ENCODE results near the gene ABHD16B.

Gene ABHD16B

DNA sequence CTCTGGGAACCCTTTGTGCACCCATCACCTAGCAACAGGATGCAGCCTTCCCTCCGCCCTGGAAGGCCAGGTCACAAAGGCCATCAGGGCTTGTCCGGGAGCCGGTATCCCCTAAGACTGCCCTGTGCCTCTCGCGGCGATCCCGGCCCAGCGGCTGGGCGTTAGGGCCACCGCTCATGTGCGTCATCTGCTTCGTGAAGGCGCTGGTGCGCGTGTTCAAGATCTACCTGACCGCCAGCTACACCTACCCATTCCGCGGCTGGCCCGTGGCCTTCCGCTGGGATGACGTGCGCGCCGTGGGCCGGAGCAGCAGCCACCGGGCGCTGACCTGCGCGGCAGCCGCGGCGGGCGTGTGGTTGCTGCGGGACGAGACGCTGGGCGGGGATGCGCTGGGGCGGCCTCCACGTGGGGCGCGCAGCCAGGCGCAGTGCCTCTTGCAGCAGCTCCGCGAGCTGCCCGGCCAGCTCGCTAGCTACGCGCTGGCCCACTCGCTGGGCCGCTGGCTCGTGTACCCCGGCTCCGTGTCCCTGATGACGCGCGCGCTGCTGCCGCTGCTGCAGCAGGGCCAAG lies at the start of gene ABHD16B:
ABHD16B (plus strand) TSS at position 134 of the 570 bp plus-strand sequence; CDS start at position 177, 43 bp downstream.
- DNase-seq (ENCODE audit: low read depth): no peak

DNA sequence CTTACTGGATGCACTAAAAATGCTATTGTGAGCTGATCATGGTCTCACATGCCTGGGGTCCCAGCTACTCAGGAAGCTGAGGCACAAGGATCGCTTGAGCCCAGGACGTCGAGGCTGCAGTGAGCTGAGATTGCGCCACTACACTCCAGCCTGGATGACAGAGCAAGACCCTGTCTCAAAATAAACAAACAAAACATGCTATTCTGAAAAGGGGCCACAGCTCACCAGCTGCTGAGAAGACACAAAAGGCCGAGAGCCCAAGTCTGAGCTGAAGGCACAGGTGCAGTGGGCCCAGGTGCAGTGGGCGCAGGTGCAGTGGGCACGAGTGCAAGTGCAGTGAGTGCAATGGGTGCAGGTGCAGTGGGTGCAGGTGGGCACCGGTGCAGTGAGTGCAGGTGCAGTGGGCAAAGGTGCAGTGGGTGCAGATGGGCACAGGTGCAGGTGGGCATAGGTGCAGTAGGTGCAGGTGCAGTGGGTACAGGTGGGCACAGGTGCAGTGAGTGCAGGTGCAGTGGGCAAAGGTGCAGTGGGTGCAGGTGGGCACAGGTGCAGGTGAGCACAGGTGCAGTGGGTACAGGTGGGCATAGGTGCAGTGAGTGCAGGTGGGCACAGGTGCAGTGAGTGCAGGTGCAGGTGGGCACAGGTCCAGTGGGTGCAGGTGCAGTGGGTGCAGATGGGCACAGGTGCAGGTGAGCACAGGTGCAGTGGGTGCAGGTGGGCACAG lies 46.2 kb upstream of the ABHD16B start:
- DNase-seq (ENCODE audit: low read depth): no peak

DNA sequence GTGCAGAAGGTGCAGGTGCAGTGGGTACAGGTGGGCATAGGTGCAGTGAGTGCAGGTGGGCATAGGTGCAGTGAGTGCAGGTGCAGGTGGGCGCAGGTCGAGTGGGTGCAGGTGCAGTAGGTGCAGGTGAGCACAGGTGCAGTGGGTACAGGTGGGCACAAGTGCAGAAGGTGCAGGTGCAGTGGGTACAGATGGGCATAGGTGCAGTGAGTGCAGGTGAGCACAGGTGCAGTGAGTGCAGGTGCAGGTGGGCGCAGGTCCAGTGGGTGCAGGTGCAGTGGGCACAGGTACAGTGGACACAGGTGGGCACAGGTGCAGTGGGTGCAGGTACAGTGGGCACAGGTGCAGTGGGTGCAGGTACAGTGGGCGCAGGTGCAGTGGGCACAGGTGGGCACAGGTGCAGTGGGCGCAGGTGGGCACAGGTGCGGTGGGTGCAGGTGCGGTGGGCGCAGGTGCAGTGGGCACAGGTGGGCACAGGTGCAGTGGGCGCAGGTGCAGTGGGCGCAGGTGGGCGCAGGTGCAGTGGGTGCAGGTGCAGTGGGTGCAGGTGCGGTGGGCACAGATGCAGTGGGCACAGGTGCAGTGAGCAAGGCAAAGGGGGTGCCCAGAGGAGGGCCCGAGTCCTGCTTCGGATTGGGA lies 45.6 kb upstream of the ABHD16B start:
- DNase-seq (ENCODE audit: low read depth): no peak

DNA sequence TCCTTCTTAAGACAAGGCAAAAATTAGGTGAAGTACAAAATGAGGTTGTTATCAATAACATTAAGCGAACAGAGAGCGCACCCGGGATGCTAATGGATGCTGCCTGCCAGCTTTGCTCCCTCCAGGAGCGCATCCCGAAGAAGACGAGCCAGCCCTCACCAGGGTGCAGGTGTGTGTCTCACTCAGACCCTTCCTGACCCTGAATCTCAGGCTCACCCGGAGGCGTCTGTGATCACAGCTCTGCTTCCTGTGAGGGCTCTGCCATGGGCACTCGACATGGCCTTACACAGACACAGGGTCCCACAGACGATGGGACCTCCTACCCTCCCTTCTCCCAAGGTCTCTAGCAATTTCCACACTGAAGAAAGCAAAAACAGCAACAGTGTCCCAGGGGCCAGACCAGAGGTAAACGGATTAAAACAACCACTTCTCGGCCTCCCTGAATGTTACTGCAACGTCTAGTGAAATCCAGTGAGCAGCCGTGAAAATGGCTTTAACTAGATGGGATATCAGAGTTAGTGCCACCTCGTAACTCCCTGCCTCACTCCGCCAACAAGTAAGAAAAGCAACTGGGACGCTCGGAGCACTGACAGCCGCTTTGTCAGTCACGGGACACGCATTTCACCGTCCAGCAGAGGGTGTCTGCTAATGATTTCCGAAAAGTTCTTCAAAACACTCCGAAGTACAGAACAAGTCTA lies 41.9 kb upstream of the ABHD16B start:
- DNase-seq (ENCODE audit: low read depth): no peak

DNA sequence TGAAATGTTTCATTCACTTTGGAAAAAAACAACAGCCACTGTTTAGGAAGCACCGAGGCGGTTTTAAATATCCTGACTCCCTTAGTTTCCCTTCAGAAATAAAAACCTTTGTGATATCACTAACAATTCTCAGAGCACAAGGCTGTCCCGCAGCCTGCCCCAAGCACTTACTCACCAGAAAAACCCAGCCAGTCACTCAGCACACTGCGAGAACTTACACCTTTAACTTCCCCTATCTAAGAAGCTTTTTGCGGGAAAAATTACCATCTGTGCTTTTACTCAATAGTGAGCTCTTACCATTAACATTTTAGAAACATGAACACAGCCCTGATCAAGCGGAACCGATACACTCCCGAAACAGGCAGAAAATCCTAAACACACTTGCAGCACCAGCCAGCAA lies 39.5 kb upstream of the ABHD16B start:
- DNase-seq (ENCODE audit: low read depth): no peak

DNA sequence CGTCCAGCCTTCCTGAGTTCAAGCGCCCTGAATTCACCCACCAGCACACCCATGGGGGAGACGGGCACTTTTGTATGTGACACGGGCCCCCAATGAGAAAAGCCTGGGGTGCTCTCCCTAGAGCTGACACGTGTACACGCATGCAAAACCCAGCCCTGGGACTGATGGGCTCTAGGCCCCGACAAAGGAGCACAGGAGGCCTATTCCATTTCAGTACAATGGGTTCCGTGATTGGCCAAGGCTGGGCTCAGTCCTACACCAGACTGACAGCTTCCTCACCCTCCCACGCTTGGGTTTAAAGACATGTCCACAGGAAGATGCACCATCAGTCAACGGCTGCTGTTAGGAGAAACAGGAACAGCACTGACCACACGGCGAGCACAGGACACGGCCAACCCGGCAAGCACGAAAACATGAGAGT lies 39.0 kb upstream of the ABHD16B start:
- DNase-seq (ENCODE audit: low read depth): no peak

DNA sequence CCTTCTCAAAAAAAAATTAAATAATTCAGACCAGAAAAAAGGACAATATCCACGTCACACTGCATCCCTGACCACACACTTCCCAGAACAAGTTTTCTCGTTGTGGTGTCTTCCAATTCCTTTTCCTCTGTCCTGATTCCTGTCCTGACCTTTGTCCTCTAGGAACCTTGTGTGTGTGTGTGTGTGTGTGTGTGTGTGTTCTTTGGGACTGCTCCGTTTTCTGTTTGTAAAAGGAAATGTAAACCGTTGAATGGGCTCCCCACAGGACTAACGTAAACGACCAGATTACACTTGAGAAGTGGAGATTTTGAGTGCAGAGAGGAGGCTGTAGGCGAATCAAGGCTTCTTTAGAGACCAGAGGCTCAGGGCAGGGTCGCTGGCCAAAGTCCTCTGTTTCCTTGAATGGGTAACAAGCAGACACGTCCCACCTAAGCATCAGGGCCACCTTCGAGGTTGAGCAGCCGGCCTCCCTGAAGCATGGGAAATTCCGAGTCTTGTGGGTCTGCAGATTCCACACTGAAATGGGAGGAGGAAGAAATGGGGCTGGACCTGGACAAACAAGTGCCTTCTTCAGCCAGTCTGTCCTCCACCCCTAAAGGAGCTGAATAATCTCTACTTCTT lies 37.5 kb upstream of the ABHD16B start:
- DNase-seq (ENCODE audit: low read depth): no peak

DNA sequence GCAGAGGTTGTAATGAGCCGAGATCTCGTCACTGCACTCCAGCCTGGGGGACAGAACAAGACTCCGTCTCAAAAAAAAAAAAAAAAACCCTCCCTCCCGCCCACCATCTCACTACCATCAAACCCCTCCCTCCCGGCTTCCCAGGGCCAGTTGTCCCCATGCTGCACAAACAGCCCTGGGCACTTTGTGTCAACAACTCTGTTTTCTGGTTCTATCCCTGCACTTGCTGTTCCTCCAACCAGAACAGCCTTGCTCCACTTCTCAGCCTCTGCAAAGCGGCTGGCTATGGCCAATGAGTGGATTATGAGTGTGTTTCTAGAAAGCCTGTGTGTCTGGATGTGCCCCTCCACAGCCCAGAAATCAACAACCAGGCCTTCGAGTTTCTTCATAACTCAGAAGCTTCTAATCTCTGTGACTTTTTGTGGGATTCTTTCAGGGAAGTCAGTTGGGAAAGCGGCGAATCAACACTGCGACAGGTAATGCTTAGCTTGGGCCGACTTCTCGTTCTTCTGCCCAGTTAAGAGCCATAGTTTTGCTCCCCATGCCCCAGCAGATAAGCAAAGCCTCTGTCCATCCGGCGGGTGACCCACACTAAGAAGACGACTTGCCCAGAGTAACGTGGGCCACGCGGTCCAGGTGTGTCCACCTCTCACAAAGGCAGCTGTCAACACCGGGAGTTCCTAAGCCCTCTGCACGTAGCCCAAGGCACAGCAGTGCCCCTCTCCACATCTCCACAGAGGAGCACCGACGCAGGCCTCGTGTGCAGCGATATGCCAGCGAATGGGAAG lies 35.8 kb upstream of the ABHD16B start:
- no peak for DNase-seq (ENCODE audit: low read depth)

DNA sequence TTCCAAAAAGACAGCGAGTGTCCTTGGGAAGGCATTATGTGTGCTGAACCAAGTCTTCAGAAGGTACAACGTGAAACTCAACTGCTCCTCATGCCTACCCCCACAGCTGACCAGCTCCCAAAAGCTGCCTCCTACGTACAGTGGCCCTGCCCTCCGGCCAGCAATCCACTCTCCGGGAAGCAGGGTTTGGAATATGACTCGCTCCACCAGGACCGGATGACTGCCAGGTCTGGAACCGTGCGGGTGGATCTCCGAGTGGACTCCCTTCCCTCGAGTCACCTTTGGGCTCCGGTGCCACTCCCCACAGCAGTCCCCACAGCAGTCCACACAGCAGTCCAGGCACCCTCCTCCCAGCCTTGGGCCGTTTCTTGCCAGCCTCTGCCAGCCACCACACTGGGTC lies 34.5 kb upstream of the ABHD16B start:
- no peak for DNase-seq (ENCODE audit: low read depth)

DNA sequence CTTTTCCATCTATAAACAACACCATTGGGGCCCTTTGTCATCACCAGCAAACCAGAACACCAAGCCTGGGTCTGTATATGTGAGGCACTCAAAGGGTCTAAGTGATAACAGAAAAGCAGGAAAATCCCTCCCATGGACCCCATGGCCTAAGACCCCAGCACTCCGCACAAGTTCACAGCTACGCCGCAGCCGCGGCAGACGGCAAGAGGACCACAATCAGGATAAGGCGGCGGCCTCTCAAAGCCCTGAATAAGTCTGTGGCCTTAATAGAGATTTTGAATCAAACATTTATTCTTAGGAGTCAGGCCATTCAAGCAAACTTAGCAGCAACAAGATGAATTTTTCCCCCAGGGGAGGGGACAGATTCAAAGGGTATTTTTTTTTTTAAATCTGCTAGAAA lies 33.2 kb upstream of the ABHD16B start:
- DNase-seq (ENCODE audit: low read depth): no peak

DNA sequence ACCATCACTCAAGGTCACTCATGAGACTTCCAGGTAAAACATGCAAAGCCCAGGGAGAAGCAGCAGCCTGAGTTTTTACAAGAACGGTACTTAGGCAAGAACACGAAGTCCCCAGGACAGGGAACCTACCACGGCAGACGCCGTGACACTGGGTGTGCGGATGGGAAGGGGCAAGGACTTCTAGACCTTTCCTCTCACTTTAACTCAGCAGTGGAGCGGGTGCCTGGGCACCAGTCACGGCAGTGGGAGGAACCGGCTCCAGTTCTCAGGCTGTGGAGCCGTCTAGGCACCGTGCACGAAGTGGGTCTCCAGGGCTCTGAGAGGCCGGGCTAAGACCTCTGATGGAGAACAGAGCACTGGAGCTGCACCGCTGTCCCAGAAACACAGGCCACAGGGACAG lies 32.8 kb upstream of the ABHD16B start:
- DNase-seq (ENCODE audit: low read depth): no peak

DNA sequence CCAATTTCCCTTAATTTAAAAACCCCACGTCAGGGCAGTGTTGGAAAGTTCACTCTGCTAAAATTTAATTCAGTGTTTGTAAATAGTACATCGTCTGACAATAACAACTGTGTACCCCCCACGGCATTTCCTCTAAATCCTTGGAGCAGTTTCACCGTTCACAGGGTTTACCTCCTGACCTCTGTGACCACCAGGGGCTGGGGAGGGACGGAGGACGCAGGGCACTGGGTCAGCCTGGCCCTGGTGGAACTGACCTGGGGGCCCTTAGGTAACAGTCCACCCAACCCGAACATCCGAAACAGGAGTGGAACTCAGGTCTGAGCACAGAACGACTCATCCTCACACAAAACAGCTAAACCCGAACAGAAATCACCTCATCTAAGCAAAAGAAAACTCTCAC lies 32.3 kb upstream of the ABHD16B start:
- DNase-seq (ENCODE audit: low read depth): no peak

DNA sequence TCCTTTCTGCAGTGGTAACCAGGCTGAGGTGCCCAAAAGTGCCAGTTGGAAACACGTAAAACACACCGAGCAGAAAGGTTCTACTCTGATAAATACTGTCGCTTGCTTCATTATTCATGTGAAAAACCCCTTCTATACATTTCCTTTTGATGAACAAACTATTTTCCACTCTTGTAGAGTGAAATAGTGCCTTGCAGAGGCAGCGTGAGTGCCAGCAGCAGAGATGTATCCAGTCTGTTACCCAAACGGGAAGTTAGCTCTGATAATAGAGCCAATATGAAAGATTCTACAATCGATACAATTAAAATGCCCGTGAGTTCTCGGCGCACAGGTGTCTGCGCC lies 31.7 kb upstream of the ABHD16B start:
- DNase-seq (ENCODE audit: low read depth): no peak

DNA sequence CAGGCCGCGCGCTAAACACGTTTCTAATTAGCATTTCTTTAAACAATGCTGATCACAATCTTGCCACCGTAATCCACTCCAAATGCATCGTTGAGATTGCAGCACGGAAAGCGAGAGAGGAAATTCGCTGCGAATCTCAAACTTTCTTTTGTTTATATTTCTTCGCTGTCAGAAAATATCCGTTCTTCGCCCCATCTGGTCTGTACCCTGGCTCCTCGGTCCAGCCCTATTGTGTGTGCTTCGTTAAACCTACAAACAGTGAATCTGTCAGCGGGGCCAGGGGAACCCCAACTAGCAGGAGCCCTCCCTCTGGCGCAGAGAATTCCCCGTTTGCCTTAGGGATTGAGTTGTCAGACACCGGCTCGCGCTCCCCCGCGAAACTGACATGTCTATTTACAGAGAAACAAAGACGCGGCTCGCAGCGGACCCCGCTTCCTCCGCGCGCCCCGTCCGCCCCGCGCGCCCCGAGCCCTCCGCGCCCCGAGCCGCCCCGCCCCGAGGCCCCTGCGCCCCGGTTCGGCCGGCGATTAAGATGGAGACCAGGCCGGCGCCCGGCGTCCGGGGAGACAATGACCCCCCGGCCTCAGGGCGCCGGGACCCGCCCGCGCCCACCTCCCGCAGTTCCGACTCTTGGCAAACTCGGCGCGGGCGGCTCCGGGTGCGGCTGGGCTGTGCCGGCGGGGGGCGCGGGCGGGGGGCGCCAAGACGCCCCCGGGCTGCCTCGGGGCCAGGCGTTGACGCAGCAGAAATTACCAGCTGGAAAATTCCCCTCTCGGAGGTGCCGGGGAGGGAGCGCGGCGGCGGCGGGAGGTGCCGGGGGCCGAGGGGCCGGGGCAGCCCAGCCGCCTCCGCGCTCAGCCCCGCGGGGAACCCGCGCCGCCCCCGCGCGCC lies 31.1 kb upstream of the ABHD16B start:
- DNase-seq (ENCODE audit: low read depth): no peak

DNA sequence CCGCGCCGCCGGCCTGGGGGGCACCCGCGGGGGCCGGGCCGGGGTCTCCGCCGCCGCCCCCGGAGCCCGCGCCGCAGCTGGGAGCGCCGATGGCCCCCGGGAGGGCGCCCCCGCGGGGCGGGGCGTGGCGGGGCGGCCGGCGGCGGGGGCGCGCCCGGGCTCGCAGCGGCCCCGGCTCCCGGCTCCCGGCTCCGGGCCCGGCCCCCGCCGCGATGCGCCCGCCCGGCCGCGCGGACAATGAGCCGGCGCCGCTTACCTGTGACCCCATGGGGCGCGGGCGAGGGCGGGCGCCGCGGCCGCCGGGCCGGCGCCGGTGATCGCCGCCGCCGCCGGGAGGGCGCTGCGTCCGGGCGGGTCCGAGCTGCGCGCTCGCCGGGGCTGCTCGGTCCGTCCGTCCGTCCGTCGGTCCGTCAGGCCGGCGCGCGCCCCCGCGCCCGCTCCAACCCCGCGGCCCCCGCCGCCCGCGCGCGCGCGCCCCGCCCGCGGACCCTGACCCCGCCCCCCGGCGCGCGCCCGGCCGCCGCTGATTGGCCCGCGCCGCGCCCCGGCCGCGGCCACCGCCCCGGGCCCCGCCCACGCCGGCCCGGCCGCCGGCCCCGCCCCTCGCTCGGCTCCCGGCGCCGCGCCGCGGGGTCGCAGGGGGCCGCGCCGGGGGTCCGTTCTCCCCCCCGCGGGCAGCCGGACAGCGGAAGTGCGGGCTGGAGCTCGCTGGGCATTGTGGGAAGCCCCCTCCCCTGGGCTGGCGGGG lies 30.3 kb upstream of the ABHD16B start, which contains the start of gene ZBTB46:
ZBTB46 (minus strand) TSS at position 424 of the 748 bp plus-strand sequence. CDS start 40,507 bp downstream, outside the sequence.
- peak; percentile 45 for DNase-seq (ENCODE audit: low read depth)

DNA sequence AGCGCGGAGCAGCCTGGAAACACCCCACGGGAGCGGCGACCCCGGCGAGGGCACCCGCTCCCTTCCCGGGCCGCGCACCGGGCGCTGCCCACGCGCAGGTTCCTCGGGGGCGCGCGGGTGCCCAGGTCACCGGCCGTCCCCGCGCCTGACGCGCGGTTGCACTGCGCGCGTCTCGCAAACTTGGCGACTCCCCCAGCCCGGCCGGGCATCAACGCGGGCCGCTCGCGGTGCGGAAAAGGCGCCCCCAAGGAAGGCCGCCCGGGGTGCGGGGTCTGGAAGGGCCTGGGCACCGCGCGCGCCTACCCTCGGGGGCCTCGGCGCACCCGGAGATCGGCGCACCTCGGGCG lies 29.7 kb upstream of the ABHD16B start:
- no peak for DNase-seq (ENCODE audit: low read depth)

DNA sequence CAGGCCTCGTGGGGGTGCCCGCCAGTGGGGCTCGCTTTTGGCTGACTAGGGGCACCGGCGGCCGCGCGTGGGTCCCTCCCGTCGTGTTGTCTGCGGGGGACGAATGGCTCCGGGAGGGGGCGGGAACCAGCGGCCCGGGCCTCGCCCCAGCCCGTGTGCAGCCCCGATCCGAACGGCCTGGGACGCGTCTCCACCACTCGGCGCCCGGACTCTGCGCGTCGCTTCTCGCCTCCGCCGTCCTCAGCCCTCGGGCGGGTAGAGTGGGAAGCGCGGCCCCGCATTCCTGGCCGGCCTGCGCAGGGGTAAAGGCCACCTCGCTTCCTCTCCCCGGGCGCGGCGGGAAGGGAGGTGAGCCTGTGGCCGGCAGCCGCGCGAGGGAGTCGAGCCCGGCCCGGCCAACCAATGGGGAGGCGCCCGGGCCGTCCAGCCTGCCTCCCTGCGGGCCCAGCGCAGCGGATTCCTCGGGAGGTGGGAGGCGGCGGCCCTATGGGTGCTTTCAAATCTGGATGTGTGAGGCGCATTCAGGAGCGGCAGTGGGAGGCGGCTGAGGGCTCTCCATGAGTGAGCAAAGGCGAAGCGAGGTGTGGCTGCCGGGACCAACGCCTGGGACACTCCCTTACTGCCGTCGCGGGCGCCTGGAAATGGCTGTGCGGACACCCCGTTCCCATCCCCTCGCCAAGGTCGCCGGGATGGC lies 29.2 kb upstream of the ABHD16B start:
- DNase-seq (ENCODE audit: low read depth): no peak

DNA sequence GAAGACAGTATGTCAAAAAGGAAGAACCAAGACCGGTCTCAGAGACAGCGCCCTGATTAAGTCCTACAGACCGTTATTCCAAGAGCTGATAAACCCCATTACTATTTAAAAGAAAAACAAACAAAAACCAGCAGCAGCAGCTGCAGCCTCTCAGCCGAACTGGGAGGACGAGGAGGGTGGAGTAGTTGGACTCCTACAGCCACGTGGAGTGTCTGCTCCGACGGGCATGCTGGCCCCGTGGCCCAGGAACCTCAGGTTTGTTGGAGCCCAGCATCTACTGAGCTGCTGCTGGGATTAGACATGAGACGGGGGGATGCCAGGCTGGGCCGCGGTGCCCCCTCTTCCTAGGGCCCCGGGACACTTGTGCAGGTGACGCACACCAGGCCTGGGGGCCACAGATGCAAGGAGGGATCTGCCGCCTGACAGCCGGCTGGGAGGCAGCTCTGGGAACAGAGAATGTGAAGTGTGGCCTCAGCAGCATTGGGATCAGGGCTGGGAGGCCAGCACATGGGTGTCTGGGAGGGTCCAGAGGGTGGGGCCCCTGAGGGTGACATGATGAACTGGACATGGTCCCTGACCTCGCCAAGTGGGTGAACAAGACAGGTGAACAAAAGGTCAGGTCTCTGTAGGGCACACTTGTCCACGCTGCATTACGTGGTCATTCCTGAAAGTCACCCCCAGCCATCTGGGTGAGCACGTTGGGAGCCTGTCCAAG lies 27.4 kb upstream of the ABHD16B start:
- no peak for DNase-seq (ENCODE audit: low read depth)

DNA sequence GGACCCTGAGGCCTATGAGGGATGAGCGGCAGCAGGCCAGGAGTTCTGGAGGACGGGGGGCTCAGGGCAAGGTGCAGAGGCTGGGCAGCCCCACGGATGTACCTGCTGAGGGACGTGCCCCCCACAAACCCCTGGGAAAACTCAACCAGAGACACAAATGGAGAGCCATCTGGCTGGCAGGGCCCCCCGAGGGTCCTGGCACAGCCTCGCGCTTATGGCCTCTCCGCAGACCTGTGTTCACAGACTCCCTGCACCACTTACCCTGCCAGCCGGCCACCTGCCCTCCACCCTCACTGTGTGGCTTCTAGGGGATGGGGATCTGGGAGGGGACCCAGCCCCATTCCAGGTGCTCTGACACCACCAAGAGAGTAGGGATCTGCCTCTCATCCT lies 26.8 kb upstream of the ABHD16B start:
- no peak for DNase-seq (ENCODE audit: low read depth)

Data from activated T-cell treated with anti-CD3 and anti-CD28 coated beads for 48 hours (primary cell).